ENCODE measurements around the gene ARHGEF37. TPM values are rescaled to one million over a fixed set of nuclear protein-coding genes. Genes with fewer than 3 reads are reported as not detected.

The ARHGEF37 gene
- total and polyA plus RNA-seq, 9 of the 15 experiments (the other 6 are each of a cell fraction or from before 2014, with no cell fraction given), result 0.01 to 0.27 (median 0.05) TPM

GRCh38 chr5:149603920-149604319 lies 22.6 kb downstream of the ARHGEF37 start:
- H3K27me3 ChIP-seq (ENCODE audit: control insufficient read depth in 2 of 2, insufficient read depth in 2 of 2, low read length in 2 of 2), result no peaks in the 10 kb centered on the region
- FAIRE-seq, result no peak
- H3K27ac ChIP-seq (ENCODE audit: extremely low read depth, low read depth, low read length), result no peak overlapping the region
- peaks cover 8 to 24% of the 10 kb centered on the region in 2 experiments; a peak in 3 of 5 replicates for H3K4me1 ChIP-seq (replicated peaks in 1 of 2; ENCODE audit: control insufficient read depth in 2 of 2, insufficient read depth in 2 of 2, low read length in 2 of 2)
- no peak for ATAC-seq
- intact Hi-C loops (cut with micrococcal nuclease) (no loop called here), in situ Hi-C loops (cut with MboI) (no loop called here)
- H3K79me2 ChIP-seq (ENCODE audit: control insufficient read depth, insufficient read depth, low read length), result no peaks in the 10 kb centered on the region
- no peak overlapping the region for H2AFZ ChIP-seq (ENCODE audit: low read depth, low read length)
- DNase-seq (ENCODE audit: extremely low read depth in 1 of 4, low spot score in 3 of 4), result no peak
- no peaks in the 10 kb centered on the region; the same call in 1 of the 2 replicates for H3K9me3 ChIP-seq (replicated peaks; ENCODE audit: control insufficient read depth, insufficient read depth, low read depth, low read length)
- H3K9me1 ChIP-seq (ENCODE audit: control insufficient read depth, insufficient read depth, low read length), result no peaks in the 10 kb centered on the region
- ChIA-PET POLR2A (interaction anchor here (0.7 kb wide), 1 partner anchor 13 kb away, joined by 3 read pairs; no protein-coding TSS in a partner anchor), CTCF (ENCODE audit: low intra/inter-chr PET ratio) (no interaction called here)
- 48% methylated on average over 2 of the region's 2 CpGs for whole genome bisulfite sequencing (ENCODE audit: insufficient coverage, low coverage, missing lambda C conversion rate)
- H3K9ac ChIP-seq (ENCODE audit: insufficient read depth in 1 of 2, low read depth in 2 of 2, low read length in 2 of 2), result no peak overlapping the region
- H3K4me3 ChIP-seq, result no peak overlapping the region
- TF ChIP-seq CHD2 (IDR thresholded peaks at IDR 0.05; ENCODE audit: low read depth, low read length) (no peak), SMARCC2 (IDR thresholded peaks at IDR 0.05; ENCODE audit: low read depth) (no peak), PTBP1 (IDR thresholded peaks at IDR 0.05; ENCODE audit: low read depth, low read length) (no peak), GTF2A2 (tag; IDR thresholded peaks at IDR 0.05) (no peak), RBM15 (IDR thresholded peaks at IDR 0.05; ENCODE audit: insufficient read depth, low read length) (no peak)
- no TSS peak for BruUV-seq (replicated peaks)
- no peaks in the 10 kb centered on the region for H3K36me3 ChIP-seq (ENCODE audit: control insufficient read depth, insufficient read depth, low read length)
- H3K4me2 ChIP-seq (ENCODE audit: insufficient read depth, low read length), result no peak overlapping the region
- H4K20me1 ChIP-seq (replicated peaks; ENCODE audit: control insufficient read depth, insufficient read depth, low read length), result no peaks in the 10 kb centered on the region

- no peaks in the 10 kb centered on the region for H3K79me2 ChIP-seq (ENCODE audit: control insufficient read depth, insufficient read depth, low read length)
- H3K27me3 ChIP-seq (ENCODE audit: control insufficient read depth in 2 of 2, insufficient read depth in 2 of 2, low read length in 2 of 2), result no peaks in the 10 kb centered on the region
- ChIA-PET POLR2A (interaction anchor here (0.7 kb wide), 1 partner anchor 12 kb away, joined by 3 read pairs; no protein-coding TSS in a partner anchor), CTCF (ENCODE audit: low intra/inter-chr PET ratio) (no interaction called here)
- WGBS (ENCODE audit: insufficient coverage, low coverage, missing lambda C conversion rate), result 100% methylated on average over 1 of the region's 1 CpG
- H3K9ac ChIP-seq (ENCODE audit: insufficient read depth in 1 of 2, low read depth in 2 of 2, low read length in 2 of 2), result no peak overlapping the region
- no peak overlapping the region for H3K4me3 ChIP-seq
- H3K36me3 ChIP-seq (ENCODE audit: control insufficient read depth, insufficient read depth, low read length), result no peaks in the 10 kb centered on the region
- intact Hi-C loops (cut with micrococcal nuclease) (no loop called here), in situ Hi-C loops (cut with MboI) (no loop called here)
- no peak for FAIRE-seq
- H3K4me2 ChIP-seq (ENCODE audit: insufficient read depth, low read length), result no peak overlapping the region
- DNase-seq (ENCODE audit: extremely low read depth in 1 of 4, low spot score in 3 of 4), result no peak
- no peak overlapping the region for H2AFZ ChIP-seq (ENCODE audit: low read depth, low read length)
- TF ChIP-seq ZNF354B (CRISPR knock-in tag; IDR thresholded peaks at IDR 0.05), result no peak
- TF ChIP-seq, protein P1, sequence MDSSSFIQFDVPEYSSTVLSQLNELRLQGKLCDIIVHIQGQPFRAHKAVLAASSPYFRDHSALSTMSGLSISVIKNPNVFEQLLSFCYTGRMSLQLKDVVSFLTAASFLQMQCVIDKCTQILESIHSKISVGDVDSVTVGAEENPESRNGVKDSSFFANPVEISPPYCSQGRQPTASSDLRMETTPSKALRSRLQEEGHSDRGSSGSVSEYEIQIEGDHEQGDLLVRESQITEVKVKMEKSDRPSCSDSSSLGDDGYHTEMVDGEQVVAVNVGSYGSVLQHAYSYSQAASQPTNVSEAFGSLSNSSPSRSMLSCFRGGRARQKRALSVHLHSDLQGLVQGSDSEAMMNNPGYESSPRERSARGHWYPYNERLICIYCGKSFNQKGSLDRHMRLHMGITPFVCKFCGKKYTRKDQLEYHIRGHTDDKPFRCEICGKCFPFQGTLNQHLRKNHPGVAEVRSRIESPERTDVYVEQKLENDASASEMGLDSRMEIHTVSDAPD (CRISPR knock-in tag; IDR thresholded peaks at IDR 0.05), result no peak
- peaks cover 9 to 24% of the 10 kb centered on the region in 2 experiments; a peak in 4 of 5 replicates for H3K4me1 ChIP-seq (replicated peaks in 1 of 2; ENCODE audit: control insufficient read depth in 2 of 2, insufficient read depth in 2 of 2, low read length in 2 of 2)
- no peak overlapping the region for H3K27ac ChIP-seq (ENCODE audit: extremely low read depth, low read depth, low read length)
- BruUV-seq (replicated peaks), result no TSS peak
- no peaks in the 10 kb centered on the region; the same call in 1 of the 2 replicates for H3K9me3 ChIP-seq (replicated peaks; ENCODE audit: control insufficient read depth, insufficient read depth, low read depth, low read length)
- ATAC-seq, result no peak
- H3K9me1 ChIP-seq (ENCODE audit: control insufficient read depth, insufficient read depth, low read length), result no peaks in the 10 kb centered on the region
- no peaks in the 10 kb centered on the region for H4K20me1 ChIP-seq (replicated peaks; ENCODE audit: control insufficient read depth, insufficient read depth, low read length)
Measured at GRCh38 chr5:149604321-149604720, 23.0 kb downstream of the ARHGEF37 start.

Data from K562 (cell line).